ENCODE data around the gene VARS1. TPM values are rescaled to one million over a fixed set of nuclear protein-coding genes. Genes with fewer than 3 reads are reported as not detected.
A peak's percentile ranks its signal among the peaks of the same experiment; 100 is the strongest.

Gene VARS1
- total RNA-seq, 6 donors from 2014 or later: 21.2 to 67.8 (median 39.7) TPM

DNA sequence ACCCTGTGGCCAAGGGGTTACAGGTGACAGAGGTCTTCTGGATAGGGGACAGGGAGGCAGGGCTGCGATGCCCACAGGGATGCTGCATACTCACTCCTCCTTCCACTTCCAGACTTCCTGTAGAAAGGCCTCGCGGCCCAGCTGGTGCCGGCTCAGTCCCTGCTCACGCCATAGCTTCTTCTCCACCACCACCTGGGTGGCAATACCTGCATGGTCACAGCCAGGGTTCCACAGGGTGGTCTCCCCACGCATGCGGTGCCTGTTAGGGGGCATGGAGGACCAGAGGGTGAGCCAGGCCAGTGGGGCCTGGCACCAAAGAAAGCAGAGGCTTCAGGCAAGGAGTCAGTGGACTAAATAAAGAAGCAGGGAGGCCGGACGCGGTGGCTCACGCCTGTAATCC, 10.1 kb downstream of the VARS1 start:
- Histone ChIP-seq H3K4me3 (no peak overlapping the region), H3K9me3 (no peaks in the 10 kb centered on the region), H3K36me3 (peaks cover 15 to 66% (median 47%) of the 10 kb centered on the region in 4 donors), H3K4me1 (no peaks in the 10 kb centered on the region), H3K27me3 (no peaks in the 10 kb centered on the region), H3K27ac (no peak overlapping the region)
- TF ChIP-seq POLR2A (IDR thresholded peaks at IDR 0.05) (no peak), POLR2AphosphoS5 (IDR thresholded peaks at IDR 0.05) (no peak), EP300 (IDR thresholded peaks at IDR 0.05) (no peak)
- TF ChIP-seq, protein P1, sequence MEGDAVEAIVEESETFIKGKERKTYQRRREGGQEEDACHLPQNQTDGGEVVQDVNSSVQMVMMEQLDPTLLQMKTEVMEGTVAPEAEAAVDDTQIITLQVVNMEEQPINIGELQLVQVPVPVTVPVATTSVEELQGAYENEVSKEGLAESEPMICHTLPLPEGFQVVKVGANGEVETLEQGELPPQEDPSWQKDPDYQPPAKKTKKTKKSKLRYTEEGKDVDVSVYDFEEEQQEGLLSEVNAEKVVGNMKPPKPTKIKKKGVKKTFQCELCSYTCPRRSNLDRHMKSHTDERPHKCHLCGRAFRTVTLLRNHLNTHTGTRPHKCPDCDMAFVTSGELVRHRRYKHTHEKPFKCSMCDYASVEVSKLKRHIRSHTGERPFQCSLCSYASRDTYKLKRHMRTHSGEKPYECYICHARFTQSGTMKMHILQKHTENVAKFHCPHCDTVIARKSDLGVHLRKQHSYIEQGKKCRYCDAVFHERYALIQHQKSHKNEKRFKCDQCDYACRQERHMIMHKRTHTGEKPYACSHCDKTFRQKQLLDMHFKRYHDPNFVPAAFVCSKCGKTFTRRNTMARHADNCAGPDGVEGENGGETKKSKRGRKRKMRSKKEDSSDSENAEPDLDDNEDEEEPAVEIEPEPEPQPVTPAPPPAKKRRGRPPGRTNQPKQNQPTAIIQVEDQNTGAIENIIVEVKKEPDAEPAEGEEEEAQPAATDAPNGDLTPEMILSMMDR (IDR thresholded peaks at IDR 0.05): no peak
- 93 to 96% methylated on average over 11 of the region's 11 CpGs for WGBS, 2 donors
- DNase-seq (no peak), ATAC-seq (ENCODE audit: low FRiP score in 2 of 2) (no peak)

DNA sequence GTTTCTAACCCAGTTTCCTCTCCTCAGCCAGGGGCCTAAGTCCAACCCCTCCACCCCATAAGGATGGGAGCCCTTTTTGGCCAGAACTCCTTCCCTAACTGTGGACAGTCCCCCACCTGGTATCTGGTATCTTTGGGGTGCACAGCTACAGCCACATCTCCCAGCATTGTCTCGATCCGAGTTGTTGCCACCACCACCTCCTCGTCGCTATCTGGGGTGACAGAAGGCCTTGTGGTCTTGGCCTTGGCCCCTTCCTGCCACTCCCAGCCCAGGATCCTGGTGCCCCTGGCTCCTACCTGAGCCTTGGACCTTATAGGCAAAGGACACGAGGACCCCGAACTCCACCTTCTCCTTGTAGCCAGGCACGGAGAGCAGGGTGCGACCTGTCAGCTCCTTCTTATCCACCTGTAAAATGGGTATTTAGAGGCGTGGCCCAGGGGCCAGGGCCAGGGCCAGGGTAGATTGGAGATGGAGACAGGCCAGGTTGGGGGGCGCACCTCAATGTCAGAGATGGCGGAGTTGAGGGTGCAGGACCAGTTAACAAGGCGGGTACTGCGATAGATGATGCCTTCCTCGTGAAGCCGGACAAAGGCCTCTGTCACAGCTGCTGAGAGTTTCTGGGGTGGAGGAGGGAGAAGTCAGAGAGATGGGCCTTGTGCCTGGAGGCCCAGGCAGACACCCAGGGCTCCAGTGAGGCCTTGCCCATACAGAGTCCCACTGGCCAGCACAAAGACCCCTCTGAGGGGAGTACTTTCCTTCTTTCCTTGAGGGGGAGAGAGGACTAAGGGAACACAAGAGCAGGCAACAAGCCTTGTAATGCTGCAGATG, 11.2 kb downstream of the VARS1 start:
- no peak overlapping the region for H3K27ac ChIP-seq
- ATAC-seq (ENCODE audit: low FRiP score in 2 of 2): no peak
- H3K9me3 ChIP-seq: no peaks in the 10 kb centered on the region
- H3K4me3 ChIP-seq: no peak overlapping the region
- no peak for TF ChIP-seq POLR2A (IDR thresholded peaks at IDR 0.05)
- no peak for TF ChIP-seq POLR2AphosphoS5 (IDR thresholded peaks at IDR 0.05)
- TF ChIP-seq EP300 (IDR thresholded peaks at IDR 0.05): no peak
- TF ChIP-seq, protein P1 (IDR thresholded peaks at IDR 0.05): no peak
- no peaks in the 10 kb centered on the region for H3K4me1 ChIP-seq
- WGBS, 2 donors: 95 to 96% methylated on average over 13 to 15 of the region's 15 CpGs
- DNase-seq: no peak
- peaks cover 18 to 69% (median 58%) of the 10 kb centered on the region in 4 donors for H3K36me3 ChIP-seq
- no peaks in the 10 kb centered on the region for H3K27me3 ChIP-seq

DNA sequence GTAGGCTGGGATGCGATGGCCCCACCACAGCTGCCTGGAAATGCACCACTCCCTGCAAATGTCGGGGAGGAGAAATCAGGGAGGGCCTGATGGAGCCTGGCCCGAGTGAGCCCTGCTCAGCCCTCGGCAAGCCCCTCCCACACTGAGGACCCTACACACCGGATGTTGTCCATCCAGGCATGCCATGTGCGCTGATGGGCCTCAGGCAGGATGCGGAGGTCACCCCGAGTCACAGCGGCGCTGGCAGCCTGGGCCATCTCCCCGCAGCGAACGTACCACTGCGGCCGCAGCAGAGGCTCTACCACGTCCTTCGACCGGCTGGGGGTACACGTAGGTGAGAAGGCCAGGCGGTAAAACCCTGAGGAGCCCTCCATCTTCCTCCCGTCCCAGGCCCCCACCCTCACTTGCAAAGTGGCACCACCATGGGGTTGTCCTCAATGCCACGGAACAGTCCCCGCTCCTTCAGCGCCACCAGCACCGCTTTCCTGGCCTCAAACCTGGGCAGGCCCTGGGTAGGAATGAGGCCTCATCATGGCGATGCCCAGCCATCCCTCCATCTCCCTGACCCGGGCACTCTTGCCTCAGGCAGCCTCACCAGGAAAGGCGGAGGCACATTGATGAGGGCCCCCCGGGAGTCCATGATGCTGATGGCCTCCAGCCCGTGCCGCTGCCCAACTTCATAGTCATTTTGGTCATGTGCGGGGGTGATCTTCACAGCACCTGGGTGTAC, 13.3 kb downstream of the VARS1 start:
- TF ChIP-seq POLR2A (IDR thresholded peaks at IDR 0.05) (no peak), EP300 (IDR thresholded peaks at IDR 0.05) (no peak), POLR2AphosphoS5 (IDR thresholded peaks at IDR 0.05) (no peak)
- TF ChIP-seq, protein P1 (IDR thresholded peaks at IDR 0.05): no peak
- DNase-seq: peak in 1 of 2 donors; percentile 68

DNA sequence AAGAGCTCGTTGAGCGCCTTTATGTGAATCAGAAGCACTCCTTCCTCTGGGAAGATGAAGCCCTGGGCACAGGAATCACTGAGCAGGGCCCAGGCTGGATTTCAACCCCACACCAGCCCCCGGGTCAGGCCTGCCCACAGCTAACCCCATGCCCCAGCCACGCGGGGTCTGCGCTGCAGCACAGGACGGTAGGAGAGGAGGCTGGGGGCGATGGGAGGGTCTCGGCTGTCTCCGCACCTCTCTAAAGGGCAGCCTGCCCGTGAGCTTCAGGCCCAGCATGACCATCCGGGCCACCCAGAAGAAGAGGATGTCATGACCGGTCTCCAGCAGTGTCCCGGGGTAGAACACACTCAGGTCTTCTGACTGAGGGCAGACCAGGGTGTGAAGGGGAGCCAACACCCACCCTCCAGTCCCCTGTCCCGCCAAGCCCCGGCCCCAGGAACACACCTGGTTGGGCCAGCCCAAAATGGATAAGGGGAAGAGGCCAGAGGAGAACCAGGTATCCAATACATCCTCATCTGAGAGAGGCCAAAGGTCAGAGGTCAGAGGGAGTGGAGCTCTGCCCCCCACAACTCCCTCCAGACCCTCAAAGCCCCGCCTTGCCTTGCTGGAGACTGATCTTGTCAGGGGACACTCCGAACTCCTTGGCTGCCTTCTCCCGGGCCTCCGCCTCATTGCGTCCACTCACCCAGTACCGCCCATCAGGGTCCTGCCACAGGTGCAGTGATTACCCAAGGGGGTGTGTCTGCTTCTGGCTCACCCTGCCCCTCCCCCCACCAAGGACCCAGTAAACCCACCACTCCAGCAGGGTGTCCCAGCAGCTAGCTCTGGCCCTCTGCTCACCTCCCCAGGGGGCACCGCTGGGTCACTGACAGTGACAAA, 14.1 kb downstream of the VARS1 start:
- H3K27ac ChIP-seq: no peak overlapping the region
- H3K4me3 ChIP-seq: no peak overlapping the region
- no peaks in the 10 kb centered on the region for H3K27me3 ChIP-seq
- WGBS, 2 donors: 95 to 100% methylated on average over 2 to 11 of the region's 23 CpGs
- TF ChIP-seq EP300 (IDR thresholded peaks at IDR 0.05) (no peak), POLR2A (IDR thresholded peaks at IDR 0.05) (no peak), POLR2AphosphoS5 (IDR thresholded peaks at IDR 0.05) (no peak)
- TF ChIP-seq, protein P1 (IDR thresholded peaks at IDR 0.05): no peak
- peaks cover 18 to 77% (median 66%) of the 10 kb centered on the region in 4 donors for H3K36me3 ChIP-seq
- ATAC-seq (ENCODE audit: low FRiP score in 2 of 2) (no peak), DNase-seq (no peak)
- no peaks in the 10 kb centered on the region for H3K9me3 ChIP-seq
- H3K4me1 ChIP-seq: peaks cover 7 to 13% (median 10%) of the 10 kb centered on the region in 4 donors

More for the DNA sequence above, 13.3 kb downstream of the VARS1 start:
- ATAC-seq (ENCODE audit: low FRiP score in 2 of 2): no peak
- peaks cover 18 to 81% (median 66%) of the 10 kb centered on the region in 4 donors for H3K36me3 ChIP-seq
- H3K4me1 ChIP-seq: peaks cover 0 to 5% (median 2%) of the 10 kb centered on the region in 4 donors
- H3K27ac ChIP-seq: no peak overlapping the region
- H3K4me3 ChIP-seq: no peak overlapping the region
- H3K9me3 ChIP-seq: no peaks in the 10 kb centered on the region
- H3K27me3 ChIP-seq: no peaks in the 10 kb centered on the region
- 94 to 95% methylated on average over 12 to 32 of the region's 32 CpGs for WGBS, 2 donors

Data from upper lobe of left lung (tissue), 6 donors.